GM11168 (cell line): ENCODE results near the gene ZBTB7C.

ENCODE experiments used
- in situ Hi-C: fragments of 300-500 bp; cut with MboI; formaldehyde crosslinking; loops from one replicate; pipeline ENCODE4 v1.12.0; 2022; ENCODE audit warnings: low sequenced_read_pairs; ENCODE audit not compliant: unreplicated experiment

The ZBTB7C gene

GRCh38 chr18:48181087-48181823 is 227.9 kb downstream of the ZBTB7C start:
- in situ Hi-C loops, result no loop called here

GRCh38 chr18:48179666-48180065 is 229.5 kb downstream of the ZBTB7C start:
- in situ Hi-C loops, result no loop called here

- in situ Hi-C loops, result no loop called here
These were observed 230.2 kb downstream of the ZBTB7C start for GRCh38 chr18:48179001-48179400.

DNA sequence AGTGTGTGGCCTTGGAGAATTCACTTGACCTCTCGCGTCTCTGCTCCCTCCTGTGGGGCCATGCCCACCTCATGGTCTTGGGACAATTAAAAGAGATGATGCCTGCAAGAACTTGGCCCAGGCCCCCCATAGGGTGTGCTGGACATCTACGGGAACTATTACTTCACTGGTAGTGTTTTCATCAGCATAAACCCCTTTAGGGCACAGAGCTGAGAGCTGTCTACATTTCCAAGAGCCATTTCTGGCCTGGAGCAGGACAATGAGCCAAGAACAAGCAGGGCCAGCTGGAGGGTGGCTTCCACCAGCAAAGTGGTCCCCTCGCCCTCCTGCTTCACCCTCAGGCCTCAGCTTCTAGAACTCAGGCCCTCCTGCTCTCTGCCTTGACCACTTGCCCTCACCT is 232.3 kb downstream of the ZBTB7C start:
- in situ Hi-C loops, result no loop called here

GRCh38 chr18:48173557-48173956 is 235.6 kb downstream of the ZBTB7C start:
- in situ Hi-C loops, result no loop called here

- in situ Hi-C loops, result no loop called here
These were observed 236.8 kb downstream of the ZBTB7C start for GRCh38 chr18:48172226-48173006.

DNA sequence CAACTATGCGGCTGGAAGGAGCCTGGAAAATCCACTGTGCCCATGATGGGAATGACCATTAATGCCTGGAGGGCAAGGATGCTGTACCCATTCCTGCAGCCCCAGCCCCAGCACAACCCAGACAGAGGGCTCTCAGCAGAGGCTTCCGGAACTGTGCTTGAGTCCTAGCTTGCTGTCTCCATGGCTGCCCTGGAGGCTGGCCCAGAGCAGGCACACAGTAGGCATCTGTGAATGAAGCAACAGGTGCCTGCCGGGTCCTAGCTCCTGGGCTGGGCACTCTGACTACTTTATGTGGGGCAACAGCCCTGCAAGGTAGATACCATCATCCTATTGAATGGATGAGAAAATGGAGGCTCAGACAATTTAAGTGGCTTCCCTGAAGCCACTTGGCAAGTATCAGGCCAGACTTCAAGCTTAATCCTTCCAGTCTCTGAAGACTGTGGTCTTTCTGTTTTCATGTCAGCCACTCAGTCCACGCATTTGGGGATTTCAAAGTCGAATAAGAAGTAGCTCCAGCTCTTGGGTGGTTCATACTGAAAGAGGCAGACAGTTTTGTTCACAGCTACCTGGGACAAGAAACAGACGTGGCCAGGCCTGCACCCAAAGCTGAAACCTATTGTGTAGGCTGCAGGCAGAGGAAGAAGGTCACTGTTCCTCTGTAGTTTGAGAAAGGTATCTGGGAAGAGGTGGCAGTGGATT is 237.5 kb downstream of the ZBTB7C start:
- in situ Hi-C loops, result no loop called here

GRCh38 chr18:48170651-48171050 is 238.5 kb downstream of the ZBTB7C start:
- in situ Hi-C loops, result no loop called here

GRCh38 chr18:48168861-48169260 is 240.3 kb downstream of the ZBTB7C start:
- in situ Hi-C loops, result no loop called here

DNA sequence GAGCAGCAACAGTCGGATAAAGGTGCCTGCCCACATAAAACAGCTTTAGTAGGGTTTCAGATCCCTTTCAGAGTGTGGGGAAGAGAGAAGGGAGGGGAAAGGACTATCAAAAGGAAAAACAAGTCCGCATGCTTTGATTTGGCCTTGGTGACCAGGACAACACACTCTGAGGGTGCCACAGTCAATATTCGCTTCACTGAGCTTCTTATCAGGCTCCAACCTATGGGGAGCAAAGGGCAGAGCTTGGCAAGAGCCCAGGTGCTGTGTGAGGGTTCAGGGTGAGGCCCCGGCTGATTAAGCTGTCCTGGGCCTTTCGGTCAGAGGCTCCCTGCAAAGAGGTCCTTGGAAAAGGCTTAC is 241.3 kb downstream of the ZBTB7C start:
- in situ Hi-C loops, result no loop called here

DNA sequence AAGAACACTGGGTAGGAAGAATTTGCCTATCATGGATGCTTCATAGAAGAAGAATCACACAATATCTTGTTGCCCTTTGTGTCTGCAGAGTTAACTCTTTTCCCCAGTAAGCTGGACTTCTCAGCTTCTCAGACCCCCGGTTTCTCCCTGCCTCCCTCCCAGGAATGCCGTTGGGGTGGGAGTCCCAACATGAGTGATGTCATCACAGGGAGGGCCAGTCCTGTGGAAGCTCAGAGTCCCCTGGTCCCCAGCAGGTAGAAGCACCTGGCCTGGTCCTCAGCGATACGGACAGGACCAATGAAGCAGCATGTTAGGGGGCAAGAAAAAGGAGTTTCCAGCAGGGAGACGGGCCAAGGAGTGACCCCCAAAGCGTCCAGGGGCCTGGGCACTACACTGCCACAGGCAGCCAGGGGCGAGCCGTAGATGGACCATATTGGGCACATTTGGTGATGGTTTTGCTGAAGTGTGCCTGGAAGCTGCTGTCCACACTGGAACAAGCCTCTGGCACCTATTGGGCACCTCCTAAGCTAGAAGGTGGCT is 242.8 kb downstream of the ZBTB7C start:
- in situ Hi-C loops, result no loop called here

DNA sequence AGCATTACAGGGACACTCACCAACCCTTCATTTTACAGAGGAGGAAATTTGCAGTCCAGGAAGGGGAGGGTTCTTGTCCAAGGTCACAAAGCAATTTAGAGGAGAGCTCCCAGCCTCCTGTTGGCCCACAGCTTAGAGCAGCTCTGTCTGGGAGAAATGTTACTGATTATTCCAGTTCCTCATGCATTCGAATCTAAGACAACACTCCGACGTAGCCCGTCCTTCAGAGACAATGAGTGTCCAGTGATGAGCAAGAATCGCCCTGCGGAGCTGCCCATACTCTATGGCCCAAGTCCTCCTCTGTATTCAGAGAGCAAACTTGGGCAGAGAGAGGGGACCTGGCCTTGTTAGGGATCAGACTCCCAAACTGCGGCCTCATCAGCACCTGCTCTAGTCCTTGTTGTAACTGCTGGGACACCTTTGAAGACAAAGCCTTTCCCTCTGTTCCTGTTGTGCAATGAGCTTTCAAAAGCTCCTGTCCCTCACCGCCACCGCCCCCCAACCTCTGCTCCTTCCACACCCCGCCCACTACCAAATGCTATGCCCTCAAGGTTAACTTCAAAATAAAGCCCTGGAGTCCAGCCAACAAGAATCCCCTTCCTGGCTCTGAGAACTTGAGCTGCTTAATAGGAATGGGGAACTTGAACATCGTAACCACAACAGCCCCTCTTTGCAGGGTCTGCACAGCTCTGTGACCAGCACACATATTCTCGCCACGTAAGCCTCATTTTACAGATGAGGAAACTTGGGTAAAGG is 243.9 kb downstream of the ZBTB7C start:
- in situ Hi-C loops, result no loop called here

DNA sequence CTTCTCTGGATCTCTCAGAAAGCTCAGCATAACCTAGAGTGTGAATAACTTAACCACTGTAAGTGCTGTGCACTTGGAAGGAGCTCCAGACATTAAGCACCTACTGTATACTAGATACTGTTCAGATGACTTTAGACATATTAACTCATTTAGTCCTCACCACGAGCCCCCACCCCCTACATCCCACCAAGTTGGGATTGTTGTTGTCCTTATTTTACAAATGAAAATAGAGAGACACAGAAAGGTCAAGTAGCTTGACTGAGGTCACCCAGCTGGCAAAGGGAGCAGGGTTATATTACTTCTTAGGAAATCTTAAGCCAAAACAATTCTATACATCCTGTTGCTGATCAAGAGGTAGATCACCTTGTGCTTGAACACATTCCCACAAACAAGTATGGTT is 244.5 kb downstream of the ZBTB7C start:
- in situ Hi-C loops, result no loop called here

GRCh38 chr18:48164116-48164515 is 245.1 kb downstream of the ZBTB7C start:
- in situ Hi-C loops, result no loop called here

DNA sequence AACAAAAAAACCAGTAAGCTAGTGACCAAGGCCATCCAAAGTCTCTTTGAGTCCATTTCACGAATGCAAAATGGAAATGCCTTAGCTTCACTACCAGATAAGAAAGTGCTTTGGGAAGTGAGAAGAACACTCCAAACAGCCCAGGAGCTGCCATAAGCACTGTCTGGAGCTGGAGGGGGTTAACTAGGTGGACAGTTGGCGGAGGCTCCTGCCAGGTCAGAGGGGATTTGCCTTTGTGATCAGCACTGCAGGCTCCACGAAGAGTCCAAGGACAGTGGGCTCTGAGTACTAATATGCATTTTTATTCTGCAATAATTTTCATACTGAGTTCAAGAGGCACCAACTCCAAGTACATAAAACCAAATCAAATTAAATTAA is 245.5 kb downstream of the ZBTB7C start:
- in situ Hi-C loops, result no loop called here

DNA sequence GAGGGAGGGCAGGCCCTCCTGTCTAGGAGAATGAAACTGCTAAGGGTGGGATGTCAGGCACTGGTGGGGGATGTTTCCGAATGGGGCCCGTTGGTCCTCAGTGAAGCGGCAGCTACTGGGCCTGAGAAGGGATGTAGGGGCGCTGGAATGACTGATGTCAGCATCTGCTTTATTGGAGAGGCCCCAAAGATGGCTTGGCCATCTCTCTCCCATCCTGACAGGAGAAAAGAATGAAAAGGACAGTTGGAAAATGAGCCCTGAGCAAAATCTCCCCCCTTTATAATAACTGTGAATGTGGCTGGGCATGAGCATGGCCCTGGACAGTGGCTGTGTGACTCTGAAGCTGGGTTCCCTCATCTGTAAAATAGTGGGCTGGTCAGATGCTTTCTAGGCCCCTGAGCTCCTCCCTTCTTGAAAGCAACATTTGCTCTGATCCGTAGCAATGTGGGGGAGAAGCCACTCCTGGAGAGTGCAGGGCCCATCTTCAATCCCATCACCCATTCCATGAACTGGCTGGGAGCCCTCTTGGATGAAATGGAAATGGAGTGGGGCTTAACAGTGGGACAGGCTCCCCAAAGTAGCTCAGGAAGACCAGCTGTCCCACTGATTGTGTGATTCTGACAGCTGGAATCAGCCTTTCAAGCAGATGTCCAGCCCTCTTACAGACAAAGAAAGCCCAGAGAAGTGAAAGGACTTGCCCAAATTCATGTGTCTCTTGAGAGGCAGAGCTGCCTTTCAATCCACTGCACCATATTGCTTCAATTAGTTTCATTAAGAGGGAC is 246.0 kb downstream of the ZBTB7C start:
- in situ Hi-C loops, result no loop called here

DNA sequence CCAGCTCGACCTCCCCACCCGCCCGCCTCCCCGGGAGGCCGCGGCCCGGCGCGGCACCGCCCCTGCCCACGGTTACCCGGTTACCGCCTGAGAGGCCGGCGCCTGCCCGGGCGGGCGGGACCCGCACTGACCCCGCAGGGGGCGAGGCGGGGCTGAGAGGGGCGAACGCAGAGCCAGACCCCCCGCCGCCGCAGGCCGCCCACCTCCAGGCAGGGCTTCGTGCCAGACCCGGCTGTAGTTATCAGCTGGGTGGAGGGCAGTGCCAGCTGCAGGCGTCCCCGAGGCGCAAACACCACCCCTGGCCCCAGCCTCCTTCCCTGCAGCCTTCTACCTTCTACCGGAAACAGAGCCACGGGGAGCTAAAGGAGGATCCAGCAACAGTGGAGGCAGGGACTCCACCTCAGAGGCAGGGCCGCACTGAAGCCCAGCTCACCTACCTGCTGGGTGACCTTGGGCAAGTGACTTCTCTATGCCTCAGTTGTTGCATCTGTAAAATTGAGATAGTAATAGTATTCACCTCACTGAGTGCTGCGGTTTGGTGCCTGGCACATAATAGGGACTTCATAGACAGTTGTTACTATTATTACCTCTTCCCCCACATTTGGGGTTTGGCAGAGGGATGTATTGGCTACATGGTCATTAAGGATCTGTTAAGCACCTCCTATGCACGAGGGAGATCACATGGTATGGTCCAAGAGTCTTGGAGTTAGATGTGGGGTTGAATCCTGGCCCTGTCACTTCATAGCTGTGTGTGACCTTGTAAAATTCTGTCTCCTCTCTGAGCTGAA is 247.1 kb downstream of the ZBTB7C start:
- in situ Hi-C loops, result no loop called here

GRCh38 chr18:48161191-48161910 is 247.8 kb downstream of the ZBTB7C start:
- in situ Hi-C loops, result no loop called here
